Left lung (tissue), 10 donors: Measurements from ENCODE around the gene GPSM1. TPM values are rescaled to one million over a fixed set of nuclear protein-coding genes. Genes with fewer than 3 reads are reported as not detected.

Experiments used
- ATAC-seq: fragments of 200-7000 bp; cut with Tn5 transposase; one replicate; pipeline ENCODE4 v1.9.1; 2020; ENCODE audit warnings: moderate library complexity
- DNase-seq, 4 donors: peaks; one replicate each; pipeline ENCODE4 v3.0.0-alpha.2; 2013 to 2020
- H3K27ac ChIP-seq, 2 donors: fragments of 200-600 bp; sonication (generic) in 1 of 2; one replicate each; pipeline versions ENCODE4 v1.5.0 to v1.8.0; 2020 to 2021
- H3K27me3 ChIP-seq, 2 donors: fragments of 200-600 bp; sonication (generic) in 1 of 2; one replicate each; pipeline versions ENCODE4 v1.5.0 to v1.8.0; 2020 to 2021
- H3K36me3 ChIP-seq, 2 donors: fragments of 200-600 bp; sonication (generic) in 1 of 2; one replicate each; pipeline versions ENCODE4 v1.5.0 to v1.8.0; 2020 to 2021
- H3K4me1 ChIP-seq, 2 donors: fragments of 200-600 bp; one replicate each; pipeline ENCODE4 v1.8.0; 2021
- H3K4me3 ChIP-seq, 2 donors: fragments of 200-600 bp; sonication (generic) in 1 of 2; one replicate each; pipeline versions ENCODE4 v1.5.0 to v1.8.0; 2020 to 2021; ENCODE audit warnings: mild to moderate bottlenecking in 1 of 2
- H3K9me3 ChIP-seq, 2 donors: fragments of 200-600 bp; sonication (generic) in 1 of 2; one replicate each; pipeline versions ENCODE4 v1.5.0 to v1.8.0; 2020 to 2021
- CTCF ChIP-seq, 2 donors: fragments of 200-600 bp; sonication (generic) in 1 of 2; IDR thresholded peaks; one replicate each; pipeline versions ENCODE4 v1.5.0 to v1.8.0; 2021; ENCODE audit warnings: antibody characterized with exemption in 2 of 2
- intact Hi-C, 2 donors: fragments of 100-400 bp; cut with DNase I; formaldehyde crosslinking; loops; one replicate each; pipeline versions ENCODE4 v1.11.2 to v1.14.2; 2022
- polyA plus RNA-seq, 6 donors: library from polyadenylated mRNA; unstranded; fragments of 120-200 nt; gene quantifications; one replicate each; pipeline ENCODE4 v1.2.1, GENCODE V29; 2013; ENCODE audit not compliant: insufficient read length in 6 of 6
- total RNA-seq, 2 donors: library from RNA; stranded (reverse); fragmentation: NEBNext Ultra II Directional; extraction: Animal tissue kit (Norgen Biotek cat#: 25700); gene quantifications; one replicate each; pipeline ENCODE4 v1.2.1, GENCODE V29; 2021
- donor health status: DM: no; HTN: yes; CAD: no.
- donor health status: DM: no; HTN: no; CAD: no.

The GPSM1 gene
- total and polyA plus RNA-seq, 8 donors = 21.7 to 84.3 (median 52.7) TPM

GRCh38 chr9:136299541-136299940 is 27.8 kb upstream of the GPSM1 start:
- Histone ChIP-seq H3K36me3 (no peaks in the 10 kb centered on the region), H3K4me1 (no peaks in the 10 kb centered on the region), H3K9me3 (no peaks in the 10 kb centered on the region), H3K27ac (no peak overlapping the region), H3K4me3 (no peak overlapping the region), H3K27me3 (peaks cover 0 to 37% of the 10 kb centered on the region in 2 donors)
- DNase-seq = peak in 1 of 4 donors; percentile 58
- intact Hi-C loops = no loop called here
- no peak for TF ChIP-seq CTCF (IDR thresholded peaks at IDR 0.05)
- ATAC-seq = no peak

- peaks cover 0 to 43% of the 10 kb centered on the region in 2 donors for H3K27me3 ChIP-seq
- ATAC-seq (no peak), DNase-seq (peak in 1 of 4 donors; percentile 60)
- no peak overlapping the region for H3K4me3 ChIP-seq
- no peak overlapping the region for H3K27ac ChIP-seq
- H3K4me1 ChIP-seq = no peaks in the 10 kb centered on the region
- intact Hi-C loops = no loop called here
- no peak for TF ChIP-seq CTCF (IDR thresholded peaks at IDR 0.05)
- H3K9me3 ChIP-seq = no peaks in the 10 kb centered on the region
- no peaks in the 10 kb centered on the region for H3K36me3 ChIP-seq
These were observed 27.3 kb upstream of the GPSM1 start for GRCh38 chr9:136300016-136300545.

GRCh38 chr9:136300866-136301265 is 26.5 kb upstream of the GPSM1 start:
- Histone ChIP-seq H3K27ac (no peak overlapping the region), H3K27me3 (peaks cover 0 to 46% of the 10 kb centered on the region in 2 donors), H3K4me3 (no peak overlapping the region), H3K36me3 (no peaks in the 10 kb centered on the region), H3K4me1 (no peaks in the 10 kb centered on the region), H3K9me3 (no peaks in the 10 kb centered on the region)
- peak in 1 of 4 donors; percentile 23 for DNase-seq
- no peak for ATAC-seq
- intact Hi-C loops = no loop called here
- TF ChIP-seq CTCF (IDR thresholded peaks at IDR 0.05) = no peak

DNA sequence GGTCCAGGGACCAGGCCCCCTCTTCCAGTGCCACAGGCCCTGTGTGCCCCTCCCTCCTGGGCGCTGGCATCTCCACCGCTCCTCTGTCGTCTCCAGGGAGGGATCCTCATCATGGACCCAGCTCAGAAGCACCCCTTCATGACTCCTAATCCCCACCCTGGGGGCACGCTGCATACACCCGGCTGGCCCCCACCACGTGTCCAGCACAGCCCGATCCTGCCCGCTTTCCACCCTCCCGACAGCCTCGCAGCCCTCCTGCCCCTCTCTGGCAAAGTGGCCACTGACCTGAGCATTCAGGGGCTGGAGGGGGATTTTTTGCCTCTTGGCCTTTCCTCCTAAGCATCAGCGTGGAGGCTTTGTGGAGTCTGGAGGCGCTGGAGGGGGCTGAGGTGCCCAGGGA is 24.8 kb upstream of the GPSM1 start:
- TF ChIP-seq CTCF (IDR thresholded peaks at IDR 0.05) = no peak
- intact Hi-C loops = no loop called here
- no peak for ATAC-seq
- no peaks in the 10 kb centered on the region for H3K36me3 ChIP-seq
- H3K4me3 ChIP-seq = no peak overlapping the region
- peaks cover 0 to 48% of the 10 kb centered on the region in 2 donors for H3K27me3 ChIP-seq
- peak in 1 of 4 donors; percentile 69 for DNase-seq
- H3K27ac ChIP-seq = no peak overlapping the region
- no peaks in the 10 kb centered on the region for H3K9me3 ChIP-seq
- no peaks in the 10 kb centered on the region for H3K4me1 ChIP-seq

GRCh38 chr9:136303066-136303824 is 24.1 kb upstream of the GPSM1 start:
- H3K27me3 ChIP-seq = peaks cover 0 to 48% of the 10 kb centered on the region in 2 donors
- intact Hi-C loops = no loop called here
- H3K4me3 ChIP-seq = no peak overlapping the region
- no peak overlapping the region for H3K27ac ChIP-seq
- H3K36me3 ChIP-seq = no peaks in the 10 kb centered on the region
- peak in 1 of 4 donors; percentile 73 for DNase-seq
- no peaks in the 10 kb centered on the region for H3K9me3 ChIP-seq
- TF ChIP-seq CTCF (IDR thresholded peaks at IDR 0.05) = no peak
- H3K4me1 ChIP-seq = no peaks in the 10 kb centered on the region
- ATAC-seq = no peak
